Measurements from ENCODE around the gene TLR10. TPM values are rescaled to one million over a fixed set of nuclear protein-coding genes. Genes with fewer than 3 reads are reported as not detected.
A peak's percentile ranks its signal among the peaks of the same experiment; 100 is the strongest.

Gene TLR10
- total and polyA plus RNA-seq, 9 of the 15 experiments (the other 6 are each of a cell fraction or from before 2014, with no cell fraction given), result 0.03 to 0.05 TPM; not detected in 7

GRCh38 chr4:38728631-38729141 lies 54.1 kb downstream of the TLR10 start (continued):
- TF ChIP-seq REST (IDR thresholded peaks at IDR 0.05; ENCODE audit: borderline replicate concordance) (peak; percentile 53; the same call in 1 of the 2 replicates), REST (CRISPR knock-in tag; IDR thresholded peaks at IDR 0.05; ENCODE audit: low read depth) (no peak), NR0B1 (IDR thresholded peaks at IDR 0.05; ENCODE audit: partially characterized antibody) (no peak), RAD21 (CRISPR knock-in tag; conservative IDR thresholded peaks at IDR 0.05 in 1 of 2, IDR thresholded peaks at IDR 0.05 in 1 of 2) (peak in 1 of 2 experiments; percentile 64; a peak in 2 of 4 replicates), SRSF1 (IDR thresholded peaks at IDR 0.05; ENCODE audit: low read depth, low read length) (no peak)

All from K562 (cell line).